Loucy (cell line): ENCODE measurements around the gene SERPINA1.
A peak's percentile ranks its signal among the peaks of the same experiment; 100 is the strongest.

Experiments used
- H2AFZ ChIP-seq: fragments of 200-600 bp; sonication (generic); 2 replicates; pipeline ENCODE4 v1.6.0; 2016; ENCODE audit warnings: antibody characterized with exemption, mild to moderate bottlenecking, low read length, moderate library complexity
- H3F3A ChIP-seq: fragments of 200-600 bp; 2 replicates; pipeline ENCODE4 v1.6.0; 2016; ENCODE audit warnings: antibody characterized with exemption, low read depth, mild to moderate bottlenecking
- H3K27me3 ChIP-seq: fragments of 200-600 bp; sonication (generic); 2 replicates; pipeline ENCODE4 v1.6.1; 2014; ENCODE audit warnings: low read length, mild to moderate bottlenecking; ENCODE audit not compliant: insufficient read depth, poor library complexity, severe bottlenecking
- H3K36me3 ChIP-seq: fragments of 200-600 bp; sonication (generic); 2 replicates; pipeline ENCODE4 v1.6.1; 2016; ENCODE audit warnings: low read length; ENCODE audit not compliant: insufficient read depth
- H3K4me1 ChIP-seq: fragments of 200-600 bp; sonication (generic); 2 replicates; pipeline ENCODE4 v1.5.1; 2014; ENCODE audit warnings: low read length, mild to moderate bottlenecking; ENCODE audit not compliant: insufficient read depth, poor library complexity, severe bottlenecking
- H3K4me2 ChIP-seq: fragments of 200-600 bp; sonication (generic); 2 replicates; pipeline ENCODE4 v1.6.0; 2014; ENCODE audit warnings: antibody characterized with exemption, low read length, low read depth, mild to moderate bottlenecking; ENCODE audit not compliant: poor library complexity, severe bottlenecking
- H3K4me3 ChIP-seq: fragments of 200-600 bp; sonication (generic); 2 replicates; pipeline ENCODE4 v1.5.1; 2014; ENCODE audit warnings: low read length, mild to moderate bottlenecking, mixed read lengths; ENCODE audit not compliant: poor library complexity, severe bottlenecking
- H3K79me2 ChIP-seq: fragments of 200-600 bp; sonication (generic); 2 replicates; pipeline ENCODE4 v1.6.1; 2014; ENCODE audit warnings: low read length; ENCODE audit not compliant: insufficient read depth
- H3K9ac ChIP-seq: fragments of 200-600 bp; sonication (generic); 2 replicates; pipeline ENCODE4 v1.6.0; 2014; ENCODE audit warnings: mild to moderate bottlenecking, low read depth, low read length, moderate library complexity; ENCODE audit not compliant: poor library complexity, severe bottlenecking
- H3K9me2 ChIP-seq: fragments of 200-600 bp; sonication (generic); replicated peaks from 2 replicates; pipeline ENCODE4 v1.6.1; 2016; ENCODE audit warnings: low read depth, low read length, mixed read lengths
- H3K9me3 ChIP-seq: fragments of 200-600 bp; sonication (generic); 2 replicates; pipeline ENCODE4 v1.6.1; 2014; ENCODE audit warnings: mild to moderate bottlenecking, antibody characterized with exemption, low read length, low read depth; ENCODE audit not compliant: insufficient read depth
- H4K20me1 ChIP-seq: fragments of 200-600 bp; sonication (generic); 2 replicates; pipeline ENCODE4 v1.6.0; 2014; ENCODE audit warnings: antibody characterized with exemption, low read length, mild to moderate bottlenecking; ENCODE audit not compliant: insufficient read depth, poor library complexity, severe bottlenecking
- CTCF ChIP-seq: fragments of 200-600 bp; sonication (generic); conservative IDR thresholded peaks from 2 replicates; pipeline ENCODE4 v1.5.1; 2014; ENCODE audit warnings: mild to moderate bottlenecking, antibody characterized with exemption, low read length
- EZH2phosphoT487 ChIP-seq: fragments of 200-600 bp; IDR thresholded peaks from 2 replicates; pipeline ENCODE4 v1.6.1; 2018; ENCODE audit warnings: antibody characterized with exemption, mild to moderate bottlenecking, moderate library complexity, borderline replicate concordance

SERPINA1 gene

GRCh38 chr14:94426526-94426925, 38.1 kb upstream of the SERPINA1 start:
- no peaks in the 10 kb centered on the region for H4K20me1 ChIP-seq
- peaks cover 4% of the 10 kb centered on the region; the same call in 1 of the 2 replicates for H3K9me3 ChIP-seq
- no peaks in the 10 kb centered on the region for H3K36me3 ChIP-seq
- H2AFZ ChIP-seq: no peak overlapping the region
- no peak overlapping the region for H3K4me2 ChIP-seq
- no peaks in the 10 kb centered on the region for H3K79me2 ChIP-seq
- H3K4me3 ChIP-seq: no peak overlapping the region
- H3K27me3 ChIP-seq: no peaks in the 10 kb centered on the region
- TF ChIP-seq CTCF (no peak), EZH2phosphoT487 (no peak)
- no peak overlapping the region for H3K9ac ChIP-seq
- H3K4me1 ChIP-seq: no peaks in the 10 kb centered on the region
- H3K9me2 ChIP-seq: no peaks in the 10 kb centered on the region
- H3F3A ChIP-seq: no peaks in the 10 kb centered on the region

GRCh38 chr14:94424371-94424770, 36.0 kb upstream of the SERPINA1 start:
- Histone ChIP-seq H3K4me3 (no peak overlapping the region), H4K20me1 (no peaks in the 10 kb centered on the region), H3F3A (no peaks in the 10 kb centered on the region), H3K27me3 (no peaks in the 10 kb centered on the region), H3K4me2 (no peak overlapping the region), H3K9me2 (no peaks in the 10 kb centered on the region), H3K36me3 (no peaks in the 10 kb centered on the region), H3K79me2 (no peaks in the 10 kb centered on the region), H3K9me3 (no peaks in the 10 kb centered on the region), H3K4me1 (no peaks in the 10 kb centered on the region), H3K9ac (no peak overlapping the region), H2AFZ (no peak overlapping the region)
- TF ChIP-seq EZH2phosphoT487 (no peak), CTCF (no peak)

GRCh38 chr14:94423453-94424056, 35.2 kb upstream of the SERPINA1 start:
- TF ChIP-seq CTCF: peak; percentile 86
- no peak for TF ChIP-seq EZH2phosphoT487
- Histone ChIP-seq H3K27me3 (no peaks in the 10 kb centered on the region), H3K9me3 (no peaks in the 10 kb centered on the region), H2AFZ (no peak overlapping the region), H3K4me2 (no peak overlapping the region), H3K4me3 (no peak overlapping the region), H3K36me3 (no peaks in the 10 kb centered on the region), H3K79me2 (no peaks in the 10 kb centered on the region), H3K4me1 (no peaks in the 10 kb centered on the region), H3F3A (no peaks in the 10 kb centered on the region), H3K9ac (no peak overlapping the region), H3K9me2 (no peaks in the 10 kb centered on the region), H4K20me1 (no peaks in the 10 kb centered on the region)
